HL-60 (cell line): Measurements from ENCODE around the gene TMEM145.
A peak's percentile ranks its signal among the peaks of the same experiment; 100 is the strongest.

Experiments
- DNase-seq, 2 experiments: peaks; one replicate each; pipeline ENCODE4 v3.0.0-alpha.2; 2010 to 2020; ENCODE audit warnings: low read depth in 1 of 2, low spot score in 1 of 2
- H3K27ac ChIP-seq: fragments of 250-450 bp; sonication (Bioruptor Pico); replicated peaks from 2 replicates; pipeline ENCODE4 v1.5.1; 2020; ENCODE audit warnings: mild to moderate bottlenecking, moderate library complexity
- H3K27me3 ChIP-seq: fragments of 250-450 bp; sonication (Bioruptor Pico); 2 replicates; pipeline ENCODE4 v1.5.1; 2021; ENCODE audit warnings: mild to moderate bottlenecking, moderate library complexity; ENCODE audit not compliant: insufficient read depth, poor library complexity, severe bottlenecking
- H3K4me3 ChIP-seq: replicated peaks from 2 replicates; pipeline ENCODE4 v1.5.1; 2011; ENCODE audit warnings: mild to moderate bottlenecking, control low read depth, low read length; ENCODE audit not compliant: insufficient read depth
- CTCF ChIP-seq: IDR thresholded peaks from one replicate; pipeline ENCODE4 v1.5.1; 2011; ENCODE audit warnings: low read length, control low read depth, inconsistent platforms; ENCODE audit not compliant: insufficient read depth
- GABPA ChIP-seq: IDR thresholded peaks from 2 replicates; pipeline ENCODE4 v1.6.1; 2012; ENCODE audit warnings: low read depth
- POLR2AphosphoS5 ChIP-seq: IDR thresholded peaks from 2 replicates; pipeline ENCODE4 v1.6.1; 2012; ENCODE audit warnings: low read depth
- REST ChIP-seq: IDR thresholded peaks from 2 replicates; pipeline ENCODE4 v1.6.1; 2012; ENCODE audit warnings: low read depth; ENCODE audit not compliant: insufficient replicate concordance
- SPI1 ChIP-seq: IDR thresholded peaks from 2 replicates; pipeline ENCODE4 v1.6.1; 2012; ENCODE audit warnings: low read depth, mild to moderate bottlenecking, borderline replicate concordance

Gene TMEM145

GRCh38 chr19:42279155-42279901, 33.8 kb upstream of the TMEM145 start:
- peak overlapping the region; percentile 72 for H3K4me3 ChIP-seq
- no peaks in the 10 kb centered on the region for H3K27me3 ChIP-seq
- no peak for DNase-seq
- peak overlapping the region; percentile 71 for H3K27ac ChIP-seq
- TF ChIP-seq GABPA: no peak
- TF ChIP-seq REST: no peak
- TF ChIP-seq CTCF: no peak
- no peak for TF ChIP-seq SPI1
- no peak for TF ChIP-seq POLR2AphosphoS5

- H3K27ac ChIP-seq: peak overlapping the region; percentile 71
- DNase-seq: peak; percentile 83 to 87
Observed at GRCh38 chr19:42279902-42280814, 33.0 kb upstream of the TMEM145 start.

More at GRCh38 chr19:42279902-42280814, 33.0 kb upstream of the TMEM145 start:
- Histone ChIP-seq H3K27me3 (no peaks in the 10 kb centered on the region), H3K4me3 (peak overlapping the region; percentile 72)
- TF ChIP-seq REST (no peak), CTCF (peak; percentile 74), SPI1 (no peak), POLR2AphosphoS5 (peak; percentile 22; the same call in 1 of the 2 replicates)
